NCI-H1417 (cell line): Measurements from ENCODE around the gene SPAG7.

ENCODE experiments used
- DNase-seq, 3 experiments: peaks; one replicate each; lab custom pipeline; 2025; lab: John Stamatoyannopoulos, UW

SPAG7 gene, protein sequence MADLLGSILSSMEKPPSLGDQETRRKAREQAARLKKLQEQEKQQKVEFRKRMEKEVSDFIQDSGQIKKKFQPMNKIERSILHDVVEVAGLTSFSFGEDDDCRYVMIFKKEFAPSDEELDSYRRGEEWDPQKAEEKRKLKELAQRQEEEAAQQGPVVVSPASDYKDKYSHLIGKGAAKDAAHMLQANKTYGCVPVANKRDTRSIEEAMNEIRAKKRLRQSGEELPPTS

GRCh38 chr17:4967539-4968485 lies at the start of gene SPAG7:
SPAG7 (minus strand) TSS chr17:4967817; CDS start chr17:4967804, 13 bp downstream.
- DNase-seq: peak; percentile 86 to 97 (median 95)

DNA sequence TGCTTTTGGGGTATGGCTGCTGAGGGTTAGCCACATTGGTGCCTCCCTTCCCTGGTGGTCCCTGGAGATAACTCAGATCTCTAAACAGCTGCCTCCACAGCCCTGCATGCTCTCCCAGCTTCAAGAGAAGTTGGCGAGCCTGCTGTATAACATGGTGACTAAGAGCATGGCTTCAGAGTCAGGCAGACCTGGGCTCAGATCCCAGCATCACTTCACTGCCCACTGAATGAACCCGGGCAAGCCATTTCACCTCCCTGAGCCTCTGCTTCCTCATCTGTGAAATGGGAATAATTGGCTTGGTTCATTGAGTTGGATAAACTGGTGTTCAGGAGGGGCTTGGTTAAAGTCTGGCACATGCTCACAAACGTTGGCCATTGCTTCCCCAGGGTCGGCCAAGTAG lies 46.7 kb upstream of the SPAG7 start:
- no peak for DNase-seq

DNA sequence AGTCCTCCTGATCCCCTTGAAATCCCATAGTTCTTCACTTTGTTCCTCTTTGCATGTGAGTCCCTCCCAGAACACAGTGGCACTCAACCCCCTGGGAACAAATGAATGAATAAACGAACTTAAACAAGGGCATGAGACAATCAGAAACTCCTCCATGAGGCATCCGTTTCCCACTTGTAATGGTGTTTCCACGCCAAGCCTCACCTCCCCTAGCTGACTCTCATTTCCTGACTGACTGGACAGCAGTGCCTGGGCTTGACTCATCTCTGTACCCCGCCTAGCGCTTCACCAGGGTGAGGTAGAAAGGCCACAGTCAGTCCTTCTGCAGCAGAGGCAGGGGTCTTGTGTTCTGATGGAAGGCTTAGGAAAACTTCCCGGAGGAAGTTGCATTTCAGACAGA lies 44.3 kb upstream of the SPAG7 start:
- DNase-seq: no peak

- no peak for DNase-seq
These were observed 35.7 kb upstream of the SPAG7 start for GRCh38 chr17:5003214-5003867.

GRCh38 chr17:5002121-5002788 lies 34.6 kb upstream of the SPAG7 start:
- DNase-seq: no peak

- no peak for DNase-seq
These were observed 32.6 kb upstream of the SPAG7 start for GRCh38 chr17:5000237-5000639.

DNA sequence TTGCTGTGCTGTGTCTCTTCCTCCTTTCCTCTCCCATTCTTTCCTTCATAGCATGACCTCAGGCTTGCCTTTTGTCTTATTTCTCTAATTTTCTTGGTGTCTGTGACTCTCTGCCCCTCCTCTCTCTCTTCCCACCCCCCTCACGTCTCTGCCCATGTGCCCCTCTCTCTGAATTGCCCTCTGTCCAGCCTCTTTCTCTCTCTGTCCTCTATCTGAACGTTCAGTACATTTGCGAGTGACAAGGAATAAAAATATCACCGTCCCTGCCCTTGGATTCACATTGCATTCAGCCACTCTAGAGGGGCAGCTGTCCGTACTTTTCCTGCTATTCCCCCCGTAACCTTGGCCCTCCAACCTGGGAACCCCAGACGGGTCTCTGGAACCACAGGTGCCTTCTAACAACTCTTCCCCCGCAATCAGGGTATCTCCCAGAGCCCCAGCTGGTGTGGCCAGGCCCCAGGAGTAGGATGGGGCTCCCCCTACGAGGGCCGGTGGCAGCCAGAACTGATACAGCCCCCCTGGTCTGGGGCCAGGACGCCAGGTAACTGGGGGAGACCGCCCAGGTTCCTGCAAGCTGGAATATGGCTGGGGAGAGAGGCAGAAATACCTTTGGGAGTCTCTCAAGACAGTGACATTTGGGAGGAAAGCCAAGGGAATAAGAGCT lies 31.9 kb upstream of the SPAG7 start:
- no peak for DNase-seq

GRCh38 chr17:4998732-4999429 lies 31.3 kb upstream of the SPAG7 start:
- DNase-seq: no peak

- no peak for DNase-seq
These were observed 30.6 kb upstream of the SPAG7 start for GRCh38 chr17:4998027-4998731.

- DNase-seq: peak; percentile 82 to 89 (median 84)
These were observed 29.8 kb upstream of the SPAG7 start, which contains the start of the genes INCA1 and KIF1C for GRCh38 chr17:4997302-4998026. INCA1 (minus strand) TSS chr17:4997522; CDS start chr17:4994437, 3,085 bp downstream. KIF1C (plus strand) TSS chr17:4997950; CDS start chr17:5000247, 2,297 bp downstream.

GRCh38 chr17:4994081-4994595 lies 26.5 kb upstream of the SPAG7 start:
- DNase-seq: no peak

DNA sequence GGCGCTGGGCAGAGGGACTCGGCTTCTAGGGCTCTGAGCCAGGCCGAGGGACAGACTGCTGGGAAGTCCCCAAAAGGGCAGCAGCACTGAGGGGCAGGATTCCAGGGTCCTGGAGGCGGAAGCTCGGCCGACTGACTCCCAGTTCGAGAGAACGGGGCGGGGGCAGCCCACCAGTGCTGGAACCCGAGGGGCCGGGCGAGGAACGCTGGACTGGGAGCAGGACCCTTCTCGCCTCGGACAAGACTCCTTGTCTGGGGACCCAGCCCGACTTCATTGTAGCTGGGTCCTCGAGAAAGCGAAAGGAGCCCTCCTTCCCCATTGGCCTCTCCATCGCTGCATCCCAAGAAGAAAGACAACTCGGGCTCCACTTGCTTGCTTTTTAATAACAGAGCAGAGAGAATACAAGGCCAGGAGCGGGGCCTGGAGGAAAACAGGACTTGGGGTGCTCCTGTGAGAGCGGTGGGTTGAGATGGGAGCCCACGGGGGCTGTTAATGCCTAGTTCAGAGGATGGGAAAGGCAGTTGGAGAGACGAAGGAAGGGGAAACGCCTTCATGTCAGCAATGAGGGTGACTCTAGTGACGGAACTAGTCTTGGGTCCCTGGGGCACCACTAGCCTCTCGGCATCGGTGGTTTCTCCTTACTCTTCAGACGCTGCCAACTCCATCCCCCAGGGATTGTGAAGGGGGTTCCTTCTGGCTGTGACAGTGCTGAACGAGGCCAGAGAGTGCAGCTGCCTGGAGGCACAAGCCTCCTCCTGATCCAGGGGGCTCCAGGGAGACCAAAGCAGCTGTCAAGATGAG lies 20.4 kb upstream of the SPAG7 start:
- DNase-seq: peak in 1 of 3 experiments; percentile 48

DNA sequence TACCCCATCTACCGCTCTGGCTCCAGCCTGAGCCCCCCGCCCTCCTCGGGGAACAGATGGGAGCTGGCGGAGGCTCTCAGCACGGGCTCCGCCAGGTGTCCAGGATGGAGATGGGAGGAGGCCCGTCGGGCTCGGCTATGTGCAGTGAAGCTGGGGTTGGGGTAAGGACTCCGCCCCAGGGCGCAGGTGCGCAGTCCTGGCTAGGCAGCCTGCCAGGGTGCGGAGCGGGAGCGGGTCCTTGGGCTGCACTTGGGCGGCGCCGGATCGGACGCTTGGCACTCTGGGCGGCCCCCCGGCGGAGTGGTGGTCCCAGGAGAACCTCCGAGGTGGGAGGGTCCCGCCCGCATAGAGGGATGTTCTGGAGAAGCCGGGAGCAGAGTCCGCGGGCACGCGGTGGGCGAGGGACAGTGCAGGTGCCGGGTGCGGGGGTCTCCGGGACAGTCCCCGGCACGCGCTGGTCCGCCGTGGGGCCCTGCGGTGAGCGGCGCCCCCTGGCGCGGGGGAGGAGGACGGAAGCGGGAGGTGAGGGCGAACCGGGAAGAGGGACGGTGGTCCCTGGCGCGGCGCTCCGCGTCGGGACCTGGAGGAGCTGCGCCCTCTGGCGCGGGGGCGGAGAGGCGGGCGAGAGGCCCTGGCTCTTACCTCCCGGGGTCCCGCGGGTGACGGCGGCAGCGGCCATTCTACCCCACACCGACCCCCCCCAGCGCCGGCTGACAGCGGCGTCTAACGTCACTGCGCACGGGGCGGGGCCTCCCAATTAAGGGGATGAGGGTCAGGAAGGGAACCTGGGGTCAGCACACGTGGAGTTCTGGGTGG lies 19.5 kb upstream of the SPAG7 start, which contains the start of gene CAMTA2:
Gene CAMTA2, minus strand, starts transcription at position 725 of the 816 bp plus-strand sequence. CDS start 1,453 bp downstream, outside the sequence.
- DNase-seq: peak; percentile 55 to 73 (median 69)

- no peak for DNase-seq
These were observed 18.8 kb upstream of the SPAG7 start for GRCh38 chr17:4986403-4986802.

- no peak for DNase-seq
These were observed 14.7 kb upstream of the SPAG7 start for GRCh38 chr17:4982305-4982704.

DNA sequence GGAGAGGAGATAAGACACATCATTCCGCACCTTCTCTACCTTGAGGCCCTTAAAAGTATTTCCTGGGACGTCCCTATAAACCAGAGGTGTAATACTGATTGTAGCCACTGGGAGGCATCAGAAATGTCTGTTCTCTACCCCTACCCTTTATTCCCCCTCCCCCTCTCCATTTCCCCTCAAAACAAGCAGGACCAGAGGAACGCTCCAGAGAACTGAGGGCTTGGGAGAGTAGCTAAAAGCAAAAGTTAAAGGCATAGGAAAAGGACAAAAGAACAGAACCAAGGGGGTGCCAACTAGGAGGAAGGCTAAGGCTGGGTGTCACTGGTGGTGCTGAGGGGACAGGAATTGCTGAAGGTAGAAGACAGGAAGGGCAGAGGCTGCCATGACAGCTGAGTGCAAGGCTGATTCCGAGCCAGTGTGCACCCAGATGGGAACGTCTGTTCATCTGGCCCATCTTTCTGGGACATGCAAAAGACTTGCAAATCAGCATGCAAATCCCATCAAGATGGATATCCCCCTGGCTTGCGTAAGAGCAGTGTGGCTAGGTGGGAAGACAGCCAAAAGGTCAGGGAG lies 13.1 kb upstream of the SPAG7 start:
- DNase-seq: peak; percentile 6 to 49 (median 24)

DNA sequence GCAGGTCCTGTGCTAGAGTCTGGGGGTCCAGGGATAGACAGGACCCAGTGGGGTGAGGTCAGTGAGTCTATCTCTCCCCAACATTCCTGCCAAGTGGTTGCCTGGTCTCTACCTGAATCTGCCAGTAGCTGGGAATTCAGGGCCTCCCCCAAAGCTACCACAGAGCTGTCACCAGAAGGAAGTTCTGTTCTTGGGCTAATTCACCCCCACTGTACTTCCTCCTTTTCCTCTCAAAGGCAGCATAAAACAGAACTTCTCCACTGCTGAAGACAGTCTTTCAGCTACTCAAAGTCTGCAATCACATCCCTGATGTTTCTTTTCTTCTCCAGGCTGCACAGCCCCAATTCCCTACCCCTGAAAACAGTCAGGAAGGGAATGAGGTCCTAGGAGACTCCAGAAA lies 11.1 kb upstream of the SPAG7 start:
- no peak for DNase-seq
